ENCODE results near the gene LHX3.
A peak's percentile ranks its signal among the peaks of the same experiment; 100 is the strongest.

LHX3 gene

GRCh38 chr9:136241542-136241941 lies 36.6 kb upstream of the LHX3 start:
- H3K4me1 ChIP-seq (ENCODE audit: control insufficient read depth in 2 of 2, insufficient read depth in 1 of 2, low read depth in 1 of 2, low read length in 2 of 2) = peaks cover 6 to 21% of the 10 kb centered on the region in 2 donors
- no peak overlapping the region for H2BK15ac ChIP-seq (ENCODE audit: low read length)
- no peak overlapping the region for H4K91ac ChIP-seq (ENCODE audit: low read depth, low read length, poor library complexity)
- peak overlapping the region; percentile 52 for H4K8ac ChIP-seq (ENCODE audit: low read depth, low read length)
- H3K9me3 ChIP-seq (replicated peaks in 1 of 2; ENCODE audit: control insufficient read depth in 2 of 2, insufficient read depth in 1 of 2, low read depth in 1 of 2, low read length in 2 of 2) = no peaks in the 10 kb centered on the region
- no peak overlapping the region for H3K4ac ChIP-seq (ENCODE audit: low read length)
- no peak overlapping the region for H2BK5ac ChIP-seq (ENCODE audit: low read length)
- H2AFZ ChIP-seq (ENCODE audit: low read length) = no peak overlapping the region
- H3K4me3 ChIP-seq (ENCODE audit: low read length in 2 of 2) = peak overlapping the region in 1 of 2 donors; percentile 15
- H3K27me3 ChIP-seq (ENCODE audit: control insufficient read depth in 3 of 3, insufficient read depth in 3 of 3, low read depth in 1 of 3, low read length in 3 of 3) = peaks cover 0 to 4% (median 0%) of the 10 kb centered on the region in 3 experiments
- no peak overlapping the region for H2AK5ac ChIP-seq (ENCODE audit: low read depth, low read length)
- peak overlapping the region; percentile 24 for H3K9ac ChIP-seq (ENCODE audit: low read depth, low read length, poor library complexity)
- H2BK12ac ChIP-seq (ENCODE audit: low read length) = no peak overlapping the region
- H3K14ac ChIP-seq (ENCODE audit: low read length) = no peak overlapping the region
- no peak overlapping the region for H3K4me2 ChIP-seq (ENCODE audit: insufficient read depth, low read length, poor library complexity, severe bottlenecking)
- H3K79me1 ChIP-seq (ENCODE audit: low read depth, low read length) = peaks cover 16% of the 10 kb centered on the region
- no peak for DNase-seq (ENCODE audit: low spot score)
- H3K23ac ChIP-seq (ENCODE audit: low read depth, low read length, poor library complexity) = no peak overlapping the region
- WGBS, 2 donors (ENCODE audit: extremely low coverage in 2 of 2, insufficient read length in 2 of 2, insufficient replicate concordance in 1 of 2) = no CpG with 5 or more reads among the region's 13 CpGs
- H3K18ac ChIP-seq (ENCODE audit: low read length) = no peak overlapping the region
- H2BK120ac ChIP-seq (ENCODE audit: low read depth, low read length) = no peak overlapping the region
- peaks cover 9 to 22% of the 10 kb centered on the region in 2 donors for H3K36me3 ChIP-seq (replicated peaks in 1 of 2; ENCODE audit: control insufficient read depth in 2 of 2, insufficient read depth in 2 of 2, low read length in 2 of 2)
- H3K27ac ChIP-seq (replicated peaks; ENCODE audit: low read length) = no peak overlapping the region

GRCh38 chr9:136240941-136241340 lies 36.0 kb upstream of the LHX3 start:
- H3K4me1 ChIP-seq (ENCODE audit: control insufficient read depth in 2 of 2, insufficient read depth in 1 of 2, low read depth in 1 of 2, low read length in 2 of 2) = peaks cover 6 to 21% of the 10 kb centered on the region in 2 donors
- no peak overlapping the region for H2BK5ac ChIP-seq (ENCODE audit: low read length)
- no peak overlapping the region for H2AFZ ChIP-seq (ENCODE audit: low read length)
- no peak overlapping the region for H3K23ac ChIP-seq (ENCODE audit: low read depth, low read length, poor library complexity)
- DNase-seq (ENCODE audit: low spot score) = no peak
- WGBS, 2 donors (ENCODE audit: extremely low coverage in 2 of 2, insufficient read length in 2 of 2, insufficient replicate concordance in 1 of 2) = no CpG with 5 or more reads among the region's 20 CpGs
- no peaks in the 10 kb centered on the region for H3K27me3 ChIP-seq (ENCODE audit: control insufficient read depth in 3 of 3, insufficient read depth in 3 of 3, low read depth in 1 of 3, low read length in 3 of 3)
- H3K9me3 ChIP-seq (replicated peaks in 1 of 2; ENCODE audit: control insufficient read depth in 2 of 2, insufficient read depth in 1 of 2, low read depth in 1 of 2, low read length in 2 of 2) = no peaks in the 10 kb centered on the region
- no peak overlapping the region for H3K18ac ChIP-seq (ENCODE audit: low read length)
- peaks cover 15 to 28% of the 10 kb centered on the region in 2 donors for H3K36me3 ChIP-seq (replicated peaks in 1 of 2; ENCODE audit: control insufficient read depth in 2 of 2, insufficient read depth in 2 of 2, low read length in 2 of 2)
- H2BK120ac ChIP-seq (ENCODE audit: low read depth, low read length) = no peak overlapping the region
- no peak overlapping the region for H2BK12ac ChIP-seq (ENCODE audit: low read length)
- H3K4ac ChIP-seq (ENCODE audit: low read length) = no peak overlapping the region
- peaks cover 16% of the 10 kb centered on the region for H3K79me1 ChIP-seq (ENCODE audit: low read depth, low read length)
- H2AK5ac ChIP-seq (ENCODE audit: low read depth, low read length) = no peak overlapping the region
- H2BK15ac ChIP-seq (ENCODE audit: low read length) = no peak overlapping the region
- no peak overlapping the region for H3K4me2 ChIP-seq (ENCODE audit: insufficient read depth, low read length, poor library complexity, severe bottlenecking)
- H3K14ac ChIP-seq (ENCODE audit: low read length) = no peak overlapping the region
- H3K27ac ChIP-seq (replicated peaks; ENCODE audit: low read length) = no peak overlapping the region
- H3K9ac ChIP-seq (ENCODE audit: low read depth, low read length, poor library complexity) = peak overlapping the region; percentile 30
- H4K8ac ChIP-seq (ENCODE audit: low read depth, low read length) = no peak overlapping the region
- H4K91ac ChIP-seq (ENCODE audit: low read depth, low read length, poor library complexity) = no peak overlapping the region
- no peak overlapping the region for H3K4me3 ChIP-seq (ENCODE audit: low read length in 2 of 2)

- Histone ChIP-seq H3K36me3 (replicated peaks in 1 of 2; ENCODE audit: control insufficient read depth in 2 of 2, insufficient read depth in 2 of 2, low read length in 2 of 2) (peaks cover 21 to 38% of the 10 kb centered on the region in 2 donors), H3K9ac (ENCODE audit: low read depth, low read length, poor library complexity) (no peak overlapping the region), H2BK12ac (ENCODE audit: low read length) (no peak overlapping the region), H3K9me3 (replicated peaks in 1 of 2; ENCODE audit: control insufficient read depth in 2 of 2, insufficient read depth in 1 of 2, low read depth in 1 of 2, low read length in 2 of 2) (no peaks in the 10 kb centered on the region), H2AK5ac (ENCODE audit: low read depth, low read length) (no peak overlapping the region), H3K23ac (ENCODE audit: low read depth, low read length, poor library complexity) (no peak overlapping the region), H4K8ac (ENCODE audit: low read depth, low read length) (no peak overlapping the region), H3K4me3 (ENCODE audit: low read length in 2 of 2) (no peak overlapping the region), H4K91ac (ENCODE audit: low read depth, low read length, poor library complexity) (no peak overlapping the region), H2BK120ac (ENCODE audit: low read depth, low read length) (no peak overlapping the region), H3K18ac (ENCODE audit: low read length) (no peak overlapping the region), H3K14ac (ENCODE audit: low read length) (no peak overlapping the region), H3K4me1 (ENCODE audit: control insufficient read depth in 2 of 2, insufficient read depth in 1 of 2, low read depth in 1 of 2, low read length in 2 of 2) (peaks cover 6 to 21% of the 10 kb centered on the region in 2 donors), H3K27ac (replicated peaks; ENCODE audit: low read length) (no peak overlapping the region), H2BK15ac (ENCODE audit: low read length) (no peak overlapping the region), H3K4ac (ENCODE audit: low read length) (no peak overlapping the region), H3K27me3 (ENCODE audit: control insufficient read depth in 3 of 3, insufficient read depth in 3 of 3, low read depth in 1 of 3, low read length in 3 of 3) (no peaks in the 10 kb centered on the region), H3K79me1 (ENCODE audit: low read depth, low read length) (peaks cover 19% of the 10 kb centered on the region), H3K4me2 (ENCODE audit: insufficient read depth, low read length, poor library complexity, severe bottlenecking) (no peak overlapping the region), H2BK5ac (ENCODE audit: low read length) (no peak overlapping the region), H2AFZ (ENCODE audit: low read length) (no peak overlapping the region)
- WGBS, 2 donors (ENCODE audit: extremely low coverage in 2 of 2, insufficient read length in 2 of 2, insufficient replicate concordance in 1 of 2) = no CpG with 5 or more reads among the region's 2 CpGs
- DNase-seq (ENCODE audit: low spot score) = no peak
Observed at GRCh38 chr9:136239983-136240330, 35.0 kb upstream of the LHX3 start.

- H4K8ac ChIP-seq (ENCODE audit: low read depth, low read length) = no peak overlapping the region
- no peak overlapping the region for H2BK120ac ChIP-seq (ENCODE audit: low read depth, low read length)
- H3K9me3 ChIP-seq (replicated peaks in 1 of 2; ENCODE audit: control insufficient read depth in 2 of 2, insufficient read depth in 1 of 2, low read depth in 1 of 2, low read length in 2 of 2) = no peaks in the 10 kb centered on the region
- WGBS, 2 donors (ENCODE audit: extremely low coverage in 2 of 2, insufficient read length in 2 of 2, insufficient replicate concordance in 1 of 2) = no CpG with 5 or more reads among the region's 25 CpGs
- H3K14ac ChIP-seq (ENCODE audit: low read length) = no peak overlapping the region
- peaks cover 2 to 18% of the 10 kb centered on the region in 2 donors for H3K4me1 ChIP-seq (ENCODE audit: control insufficient read depth in 2 of 2, insufficient read depth in 1 of 2, low read depth in 1 of 2, low read length in 2 of 2)
- H2BK5ac ChIP-seq (ENCODE audit: low read length) = no peak overlapping the region
- H2BK15ac ChIP-seq (ENCODE audit: low read length) = no peak overlapping the region
- no peak overlapping the region for H4K91ac ChIP-seq (ENCODE audit: low read depth, low read length, poor library complexity)
- no peak overlapping the region for H3K4me2 ChIP-seq (ENCODE audit: insufficient read depth, low read length, poor library complexity, severe bottlenecking)
- H3K18ac ChIP-seq (ENCODE audit: low read length) = no peak overlapping the region
- H3K36me3 ChIP-seq (replicated peaks in 1 of 2; ENCODE audit: control insufficient read depth in 2 of 2, insufficient read depth in 2 of 2, low read length in 2 of 2) = peaks cover 24 to 43% of the 10 kb centered on the region in 2 donors
- no peak overlapping the region for H2AFZ ChIP-seq (ENCODE audit: low read length)
- peaks cover 25% of the 10 kb centered on the region for H3K79me1 ChIP-seq (ENCODE audit: low read depth, low read length)
- H3K27ac ChIP-seq (replicated peaks; ENCODE audit: low read length) = no peak overlapping the region
- H2BK12ac ChIP-seq (ENCODE audit: low read length) = no peak overlapping the region
- H2AK5ac ChIP-seq (ENCODE audit: low read depth, low read length) = no peak overlapping the region
- no peak for DNase-seq (ENCODE audit: low spot score)
- H3K23ac ChIP-seq (ENCODE audit: low read depth, low read length, poor library complexity) = no peak overlapping the region
- H3K4me3 ChIP-seq (ENCODE audit: low read length in 2 of 2) = no peak overlapping the region
- H3K4ac ChIP-seq (ENCODE audit: low read length) = no peak overlapping the region
- no peaks in the 10 kb centered on the region for H3K27me3 ChIP-seq (ENCODE audit: control insufficient read depth in 3 of 3, insufficient read depth in 3 of 3, low read depth in 1 of 3, low read length in 3 of 3)
- no peak overlapping the region for H3K9ac ChIP-seq (ENCODE audit: low read depth, low read length, poor library complexity)
Observed at GRCh38 chr9:136239135-136239982, 34.4 kb upstream of the LHX3 start.
